HepG2 (cell line): Measurements from ENCODE around the gene APLP1. TPM values are rescaled to one million over a fixed set of nuclear protein-coding genes. Genes with fewer than 3 reads are reported as not detected.
A peak's percentile ranks its signal among the peaks of the same experiment; 100 is the strongest.
"Not testable (repeated sequence)": the region's sequence is repeated elsewhere in the genome, so short reads cannot be mapped to it uniquely, and the experiment has no call there.

Source experiments
- ATAC-seq: fragments of 200-7000 bp; cut with Tn5 transposase; 3 replicates; pipeline ENCODE4 v1.9.1; 2020; ENCODE audit warnings: mild to moderate bottlenecking, moderate library complexity
- BruUV-seq: library from RNA; stranded (reverse); fragments of 400-500 nt; replicated peaks from 2 replicates; lab custom pipeline; 2021; lab: Mats Ljungman, UMichigan
- CTCF ChIA-PET: fragments of 300-600 bp; formaldehyde crosslinking; extraction: SDS; loops from one replicate; lab custom pipeline; 2021; ENCODE audit warnings: low total read pairs, inconsistent platforms, low intra/inter-chr PET ratio; lab: Yijun Ruan, JAX
- POLR2A ChIA-PET: fragments of 350-600 bp; sonication (Branson Sonifier 250); formaldehyde crosslinking; loops from one replicate; lab custom pipeline; 2020; ENCODE audit warnings: antibody characterized with exemption, inconsistent platforms; lab: Yijun Ruan, JAX
- DNase-seq: peaks from one replicate; pipeline ENCODE4 v3.0.0-alpha.2; 2015; ENCODE audit warnings: low spot score
- FAIRE-seq: peaks from 3 replicates; lab custom pipeline; 2011; peaks lifted over from hg19 to GRCh38; lab: Jason Lieb, UNC
- H2AFZ ChIP-seq: one replicate; pipeline ENCODE4 v1.6.1; 2011; ENCODE audit warnings: low read length, inconsistent platforms
- H3K27ac ChIP-seq: fragments of 300-600 bp; 3 replicates; pipeline ENCODE4 v1.8.0; 2011; ENCODE audit warnings: mixed run types, mild to moderate bottlenecking, mixed read lengths, low read length, inconsistent platforms; ENCODE audit not compliant: insufficient read depth; ENCODE audit errors: extremely low read length
- H3K27me3 ChIP-seq, 2 experiments: fragments of 200-600 bp in 1 of 2; 2 replicates in 1 of 2; 3 replicates in 1 of 2; pipeline versions ENCODE4 v1.6.0 to v1.8.0; 2011; ENCODE audit warnings: low read length in 2 of 2, mild to moderate bottlenecking in 2 of 2, moderate library complexity in 2 of 2, inconsistent platforms in 1 of 2; ENCODE audit not compliant: insufficient read depth in 2 of 2, control insufficient read depth in 1 of 2
- H3K36me3 ChIP-seq, 2 experiments: fragments of 200-600 bp in 1 of 2; replicated peaks in 1 of 2; 2 replicates in 1 of 2; 3 replicates in 1 of 2; pipeline versions ENCODE4 v1.5.1 to v1.8.0; 2011; ENCODE audit warnings: low read length in 2 of 2, inconsistent platforms in 1 of 2; ENCODE audit not compliant: insufficient read depth in 2 of 2, control insufficient read depth in 1 of 2
- H3K4me1 ChIP-seq: 2 replicates; pipeline ENCODE4 v1.5.1; 2012; ENCODE audit warnings: low read length, inconsistent platforms; ENCODE audit not compliant: insufficient read depth
- H3K4me2 ChIP-seq: 2 replicates; pipeline ENCODE4 v1.6.0; 2011; ENCODE audit warnings: low read depth, low read length, inconsistent platforms
- H3K4me3 ChIP-seq, 3 experiments: fragments of 200-600 bp in 1 of 3; sonication (generic), shearing (Covaris generic) in 1 of 3; replicated peaks in 1 of 3; 2 replicates each; pipeline ENCODE4 v1.5.1; 2011 to 2016; ENCODE audit warnings: low read length in 3 of 3, inconsistent platforms in 2 of 3, low read depth in 2 of 3, mild to moderate bottlenecking in 2 of 3, control low read depth in 1 of 3, mixed read lengths in 1 of 3; ENCODE audit not compliant: insufficient read depth in 1 of 3
- H3K79me2 ChIP-seq: one replicate; pipeline ENCODE4 v1.6.1; 2011; ENCODE audit warnings: low read length, inconsistent platforms; ENCODE audit not compliant: insufficient read depth
- H3K9ac ChIP-seq: 2 replicates; pipeline ENCODE4 v1.6.0; 2011; ENCODE audit warnings: mild to moderate bottlenecking, low read depth, low read length, inconsistent platforms; ENCODE audit not compliant: insufficient read depth
- H3K9me3 ChIP-seq: 2 replicates; pipeline ENCODE4 v1.5.1; 2012; ENCODE audit warnings: mild to moderate bottlenecking, low read length
- H4K20me1 ChIP-seq: 2 replicates; pipeline ENCODE4 v1.6.0; 2011; ENCODE audit warnings: inconsistent platforms, mild to moderate bottlenecking, low read length, moderate library complexity; ENCODE audit not compliant: insufficient read depth
- CCDC6 ChIP-seq: sonication (generic); formaldehyde crosslinking; IDR thresholded peaks from 2 replicates; pipeline ENCODE4 v1.8.1; 2022; ENCODE audit warnings: mild to moderate bottlenecking, missing genetic modification reagents, moderate library complexity
- DNMT3B ChIP-seq: conservative IDR thresholded peaks from 2 replicates; pipeline ENCODE4 v1.6.1; 2016; ENCODE audit warnings: missing biosample characterization, control low read depth
- KDM5A ChIP-seq: fragments of 200-600 bp; sonication (generic); IDR thresholded peaks from 2 replicates; pipeline ENCODE4 v1.7.0; 2018; ENCODE audit warnings: antibody characterized with exemption, mild to moderate bottlenecking, low read length, borderline replicate concordance
- KLF6 ChIP-seq: IDR thresholded peaks from 2 replicates; pipeline ENCODE4 v1.8.0; 2016; ENCODE audit warnings: missing biosample characterization, missing genetic modification reagents
- MAX ChIP-seq: IDR thresholded peaks from 2 replicates; pipeline ENCODE4 v1.6.1; 2012; ENCODE audit warnings: inconsistent platforms
- MTA3 ChIP-seq: sonication (generic); formaldehyde crosslinking; IDR thresholded peaks from 2 replicates; pipeline ENCODE4 v1.4.0; 2020; ENCODE audit warnings: missing genetic modification reagents
- RFX3 ChIP-seq: IDR thresholded peaks from 2 replicates; pipeline ENCODE4 v1.6.1; 2016; ENCODE audit warnings: missing biosample characterization, missing genetic modification reagents
- RNF2 ChIP-seq: fragments of 450-650 bp; conservative IDR thresholded peaks from 2 replicates; pipeline ENCODE4 v1.6.1; 2016; ENCODE audit warnings: low read depth
- SNAI1 ChIP-seq: sonication (generic); formaldehyde crosslinking; IDR thresholded peaks from 2 replicates; pipeline ENCODE4 v1.5.0; 2020; ENCODE audit warnings: mild to moderate bottlenecking, missing genetic modification reagents, borderline replicate concordance
- ZFY ChIP-seq: sonication (generic); formaldehyde crosslinking; IDR thresholded peaks from 2 replicates; pipeline ENCODE4 v1.4.0; 2020; ENCODE audit warnings: missing genetic modification reagents
- ZNF510 ChIP-seq: sonication (generic); formaldehyde crosslinking; IDR thresholded peaks from 2 replicates; pipeline ENCODE4 v1.4.0; 2020; ENCODE audit warnings: low read depth, mild to moderate bottlenecking, missing genetic modification reagents
- ZNF83 ChIP-seq: sonication (generic); formaldehyde crosslinking; IDR thresholded peaks from 2 replicates; pipeline ENCODE4 v1.4.0; 2020; ENCODE audit warnings: missing genetic modification reagents, mild to moderate bottlenecking, borderline replicate concordance
- WGBS: methylation state at CpG from one replicate; pipeline ENCODE4 v1.1.6; 2017; ENCODE audit warnings: low lambda C conversion rate; 5-methylcytosine and 5-hydroxymethylcytosine counted together
- in situ Hi-C: cut with HindIII; loops from 2 replicates; pipeline ENCODE4 v1.10.0; 2017; ENCODE audit warnings: low pct_unique_long_range_greater_than_20kb; ENCODE audit not compliant: extremely low pct_ligation_motif_present
- intact Hi-C: fragments of 100-400 bp; cut with micrococcal nuclease; formaldehyde crosslinking; loops from one replicate; pipeline ENCODE4 v1.10.0; 2022; ENCODE audit not compliant: unreplicated experiment
- polyA plus RNA-seq, 8 experiments: library from polyadenylated mRNA; depleted of rRNA in 3 of 8; stranded (reverse) in 7 of 8; unstranded in 1 of 8; fragments of >200 nt; fragmentation: Illumina TruSeq in 4 of 8; extraction: Trizol in 4 of 8; gene quantifications; 2 replicates each; pipeline versions ENCODE4 v1.2.1 to v1.2.3, GENCODE V29; 2011 to 2016; ENCODE audit warnings: low read depth in 4 of 8, missing spikeins in 1 of 8, mixed read lengths in 1 of 8; ENCODE audit not compliant: insufficient read depth in 1 of 8
- total RNA-seq, 5 experiments: library from RNA; depleted of rRNA; stranded (reverse); fragments of >200 nt; fragmentation: Illumina TruSeq; extraction: Trizol; gene quantifications; 2 replicates each; pipeline ENCODE4 v1.2.3, GENCODE V29; 2016; ENCODE audit warnings: low read depth in 1 of 5

APLP1 gene
- total and polyA plus RNA-seq, 2 of the 13 experiments (the other 11 are each of a cell fraction or from before 2014, with no cell fraction given), result 2.0 to 2.9 TPM

DNA sequence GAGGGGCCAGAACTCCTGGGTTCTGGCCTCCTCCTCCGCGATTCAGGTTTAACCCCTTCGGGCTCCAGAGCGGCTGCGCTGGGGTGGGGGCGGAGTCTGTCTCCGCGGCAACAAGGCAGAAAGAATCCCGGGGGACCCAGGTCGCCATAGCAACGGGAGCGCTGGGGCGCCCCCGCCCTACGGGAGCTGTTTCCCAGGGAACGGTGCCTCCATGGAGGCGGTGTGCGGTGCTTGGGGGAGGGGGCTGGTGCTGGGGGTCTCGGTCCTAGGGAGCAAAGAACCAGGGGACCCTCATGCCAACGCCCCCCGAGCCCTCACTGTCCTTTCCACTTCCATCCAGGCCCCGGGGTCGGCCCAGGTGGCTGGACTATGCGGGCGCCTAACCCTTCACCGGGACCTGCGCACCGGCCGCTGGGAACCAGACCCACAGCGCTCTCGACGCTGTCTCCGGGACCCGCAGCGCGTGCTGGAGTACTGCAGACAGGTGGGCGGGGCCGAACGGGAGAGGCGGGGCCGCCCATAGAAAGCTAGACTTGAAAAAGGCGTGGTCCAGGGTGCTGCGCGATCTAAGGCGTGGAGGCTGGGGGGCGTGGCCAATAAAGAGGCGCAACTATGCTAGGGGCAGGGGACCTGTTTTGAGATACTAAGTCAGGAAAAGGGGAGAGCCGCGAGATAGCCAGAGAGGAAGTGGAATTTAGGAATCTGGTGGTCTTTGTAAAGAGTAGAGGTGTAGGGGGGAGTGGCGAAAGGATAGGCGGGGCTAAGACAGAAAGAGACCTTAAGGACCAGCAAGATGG is 1.2 kb downstream of the APLP1 start (continued):
- no peak for TF ChIP-seq ZFY (CRISPR knock-in tag)
- TF ChIP-seq MAX, result peak; percentile 52; the same call in 1 of the 2 replicates
- TF ChIP-seq RFX3, result peak; percentile 49; the same call in 1 of the 2 replicates

GRCh38 chr19:35870124-35870736 is 1.9 kb downstream of the APLP1 start:
- H3K27ac ChIP-seq, FAIRE-seq, H3K27me3 ChIP-seq, BruUV-seq, H3K9ac ChIP-seq, intact Hi-C loops, H3K9me3 ChIP-seq, H3K4me2 ChIP-seq, ATAC-seq, H3K4me3 ChIP-seq, in situ Hi-C loops, H4K20me1 ChIP-seq, DNase-seq, H3K36me3 ChIP-seq, H2AFZ ChIP-seq, H3K79me2 ChIP-seq, CTCF ChIA-PET: not testable (repeated sequence)
- H3K4me1 ChIP-seq, result peaks cover 16% of the 10 kb centered on the region
- 77% methylated on average over 26 of the region's 26 CpGs for WGBS
- POLR2A ChIA-PET, result interaction anchor here (0.8 kb wide), 1 partner anchor 9 kb away, joined by 3 read pairs; no protein-coding TSS in a partner anchor

GRCh38 chr19:35870798-35871197 is 2.4 kb downstream of the APLP1 start:
- FAIRE-seq (no peak), DNase-seq (no peak)
- 67% methylated on average over 3 of the region's 12 CpGs for WGBS
- TF ChIP-seq ZNF510 (CRISPR knock-in tag) (no peak), KLF6 (no peak), DNMT3B (CRISPR knock-in tag) (no peak), KDM5A (no peak), CCDC6 (CRISPR knock-in tag) (no peak), ZNF83 (no peak), MTA3 (CRISPR knock-in tag) (no peak), SNAI1 (CRISPR knock-in tag) (no peak), RNF2 (no peak)

More at GRCh38 chr19:35870798-35871197, 2.4 kb downstream of the APLP1 start:
- no peak overlapping the region for H3K9ac ChIP-seq
- H3K9me3 ChIP-seq, result no peaks in the 10 kb centered on the region
- CTCF ChIA-PET, result no interaction called here
- no peak overlapping the region for H3K27ac ChIP-seq
- no TSS peak for BruUV-seq
- H2AFZ ChIP-seq, result no peak overlapping the region
- H3K79me2 ChIP-seq, result no peaks in the 10 kb centered on the region
- in situ Hi-C loops, result no loop called here
- H3K4me3 ChIP-seq, result no peak overlapping the region
- no peaks in the 10 kb centered on the region for H3K36me3 ChIP-seq
- POLR2A ChIA-PET, result no interaction called here
- no peaks in the 10 kb centered on the region; a peak in 2 of 5 replicates for H3K27me3 ChIP-seq
- peaks cover 16% of the 10 kb centered on the region for H3K4me1 ChIP-seq
- no peak for ATAC-seq
- H3K4me2 ChIP-seq, result no peak overlapping the region
- intact Hi-C loops, result no loop called here
- no peaks in the 10 kb centered on the region for H4K20me1 ChIP-seq
